GM12891 (cell line): Measurements from ENCODE around the gene AFF4.

Source experiments
- PAX5 ChIP-seq: IDR thresholded peaks from 2 replicates; pipeline ENCODE4 v1.6.1; 2011; ENCODE audit warnings: low read length, moderate library complexity, mild to moderate bottlenecking; ENCODE audit not compliant: insufficient read depth, severe bottlenecking
- POLR2A ChIP-seq: IDR thresholded peaks from 2 replicates; pipeline ENCODE4 v1.6.1; 2011; ENCODE audit warnings: low read depth, low read length, control low read depth

DNA sequence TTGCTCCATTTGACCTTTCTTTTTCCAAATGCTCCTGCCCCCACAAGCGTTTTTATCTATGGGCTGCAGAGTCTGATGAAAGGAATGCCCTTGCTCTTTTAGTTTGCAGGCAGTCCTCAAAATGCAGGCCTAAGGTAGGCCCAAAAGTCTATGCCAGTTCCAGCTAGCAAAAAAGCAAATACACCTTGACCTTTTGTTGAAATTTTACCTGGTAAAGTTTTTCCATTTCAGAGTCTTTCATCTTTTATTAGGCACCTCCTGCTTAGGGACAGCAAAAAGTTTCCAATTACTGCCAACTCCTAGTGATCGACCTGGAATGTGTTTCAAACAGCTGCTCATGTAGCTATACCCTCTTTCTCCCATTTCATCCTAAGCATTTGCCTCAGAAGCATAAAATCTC lies 92.6 kb downstream of the AFF4 start:
- no peak for TF ChIP-seq POLR2A
- no peak for TF ChIP-seq PAX5
